Vagina (tissue), 2 donors: ENCODE measurements around the gene LRRC17. TPM values are rescaled to one million over a fixed set of nuclear protein-coding genes. Genes with fewer than 3 reads are reported as not detected.

Experiments
- DNase-seq, 2 donors: peaks; one replicate each; pipeline ENCODE4 v3.0.0-alpha.2; 2017; ENCODE audit errors: extremely low spot score in 2 of 2
- H3K27ac ChIP-seq: fragments of 200-600 bp; sonication (generic); one replicate; pipeline ENCODE4 v1.5.1; 2019
- H3K27me3 ChIP-seq: fragments of 200-600 bp; sonication (generic); one replicate; pipeline ENCODE4 v1.5.1; 2019
- H3K36me3 ChIP-seq, 2 donors: fragments of 200-600 bp; sonication (generic); one replicate each; pipeline ENCODE4 v1.5.1; 2017 to 2019
- H3K4me1 ChIP-seq: fragments of 200-600 bp; sonication (generic); one replicate; pipeline ENCODE4 v1.5.1; 2019
- H3K4me3 ChIP-seq, 2 donors: fragments of 200-600 bp; sonication (generic); 1 replicate in 1 of 2; 2 replicates in 1 of 2; pipeline ENCODE4 v1.5.1; 2016 to 2019
- H3K9me3 ChIP-seq: fragments of 200-600 bp; sonication (generic); one replicate; pipeline ENCODE4 v1.5.1; 2019
- POLR2A ChIP-seq, 2 donors: fragments of 450-650 bp; IDR thresholded peaks; one replicate each; pipeline ENCODE4 v1.6.1; 2017; ENCODE audit warnings: antibody characterized with exemption in 2 of 2, mild to moderate bottlenecking in 2 of 2, moderate library complexity in 2 of 2
- POLR2AphosphoS5 ChIP-seq, 2 donors: sonication (generic); formaldehyde crosslinking; IDR thresholded peaks; one replicate each; pipeline ENCODE4 v1.9.0; 2017; ENCODE audit warnings: antibody characterized with exemption in 2 of 2, mild to moderate bottlenecking in 2 of 2, low read depth in 1 of 2; ENCODE audit not compliant: insufficient read depth in 1 of 2
- intact Hi-C: fragments of 100-400 bp; cut with DNase I; formaldehyde crosslinking; loops from one replicate; pipeline ENCODE4 v1.15.1; 2023
- total RNA-seq: library from RNA; depleted of rRNA; stranded (reverse); fragments of >200 nt; gene quantifications from one replicate; pipeline ENCODE4 v1.2.3, GENCODE V29; 2016
- TF ChIP-seq, protein P1 (sequence below), 3 experiments: fragments of 450-650 bp in 2 of 3; fragments of 200-600 bp in 1 of 3; sonication (generic) in 1 of 3; IDR thresholded peaks; one replicate each; pipeline ENCODE4 v1.5.1; 2017 to 2019; ENCODE audit warnings: antibody characterized with exemption in 3 of 3, mild to moderate bottlenecking in 2 of 3, moderate library complexity in 2 of 3

Gene LRRC17
- total RNA-seq, 1 donor from 2014 or later: 2.9 TPM

DNA sequence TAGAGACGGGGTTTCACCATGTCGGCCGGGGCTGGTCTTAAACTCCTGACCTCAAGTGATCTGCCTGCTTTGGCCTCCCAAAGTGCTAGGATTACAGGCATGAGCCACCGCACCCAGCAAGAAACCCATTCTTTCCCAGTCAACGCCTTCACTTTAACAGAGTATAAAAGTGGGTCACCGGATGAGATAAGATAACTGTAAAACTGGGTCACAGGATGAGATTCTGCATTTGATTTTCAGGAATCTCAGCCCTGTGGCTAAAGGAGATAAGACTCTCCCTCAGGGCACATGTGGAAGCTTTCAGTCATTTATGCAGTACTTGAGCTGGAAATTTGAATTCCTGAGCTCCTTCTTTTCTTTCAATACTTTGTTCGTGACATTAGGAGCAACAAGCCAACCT, 70.8 kb downstream of the LRRC17 start:
- no peaks in the 10 kb centered on the region for H3K9me3 ChIP-seq
- H3K4me1 ChIP-seq: no peaks in the 10 kb centered on the region
- no peak overlapping the region for H3K4me3 ChIP-seq
- intact Hi-C loops: no loop called here
- no peaks in the 10 kb centered on the region for H3K27me3 ChIP-seq
- DNase-seq: no peak
- no peaks in the 10 kb centered on the region for H3K36me3 ChIP-seq
- no peak overlapping the region for H3K27ac ChIP-seq
- no peak for TF ChIP-seq POLR2A (IDR thresholded peaks at IDR 0.05)
- TF ChIP-seq, protein P1, sequence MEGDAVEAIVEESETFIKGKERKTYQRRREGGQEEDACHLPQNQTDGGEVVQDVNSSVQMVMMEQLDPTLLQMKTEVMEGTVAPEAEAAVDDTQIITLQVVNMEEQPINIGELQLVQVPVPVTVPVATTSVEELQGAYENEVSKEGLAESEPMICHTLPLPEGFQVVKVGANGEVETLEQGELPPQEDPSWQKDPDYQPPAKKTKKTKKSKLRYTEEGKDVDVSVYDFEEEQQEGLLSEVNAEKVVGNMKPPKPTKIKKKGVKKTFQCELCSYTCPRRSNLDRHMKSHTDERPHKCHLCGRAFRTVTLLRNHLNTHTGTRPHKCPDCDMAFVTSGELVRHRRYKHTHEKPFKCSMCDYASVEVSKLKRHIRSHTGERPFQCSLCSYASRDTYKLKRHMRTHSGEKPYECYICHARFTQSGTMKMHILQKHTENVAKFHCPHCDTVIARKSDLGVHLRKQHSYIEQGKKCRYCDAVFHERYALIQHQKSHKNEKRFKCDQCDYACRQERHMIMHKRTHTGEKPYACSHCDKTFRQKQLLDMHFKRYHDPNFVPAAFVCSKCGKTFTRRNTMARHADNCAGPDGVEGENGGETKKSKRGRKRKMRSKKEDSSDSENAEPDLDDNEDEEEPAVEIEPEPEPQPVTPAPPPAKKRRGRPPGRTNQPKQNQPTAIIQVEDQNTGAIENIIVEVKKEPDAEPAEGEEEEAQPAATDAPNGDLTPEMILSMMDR (IDR thresholded peaks at IDR 0.05): no peak
- TF ChIP-seq POLR2AphosphoS5 (IDR thresholded peaks at IDR 0.05; ENCODE audit: insufficient read depth in 1 of 2, low read depth in 1 of 2): no peak

DNA sequence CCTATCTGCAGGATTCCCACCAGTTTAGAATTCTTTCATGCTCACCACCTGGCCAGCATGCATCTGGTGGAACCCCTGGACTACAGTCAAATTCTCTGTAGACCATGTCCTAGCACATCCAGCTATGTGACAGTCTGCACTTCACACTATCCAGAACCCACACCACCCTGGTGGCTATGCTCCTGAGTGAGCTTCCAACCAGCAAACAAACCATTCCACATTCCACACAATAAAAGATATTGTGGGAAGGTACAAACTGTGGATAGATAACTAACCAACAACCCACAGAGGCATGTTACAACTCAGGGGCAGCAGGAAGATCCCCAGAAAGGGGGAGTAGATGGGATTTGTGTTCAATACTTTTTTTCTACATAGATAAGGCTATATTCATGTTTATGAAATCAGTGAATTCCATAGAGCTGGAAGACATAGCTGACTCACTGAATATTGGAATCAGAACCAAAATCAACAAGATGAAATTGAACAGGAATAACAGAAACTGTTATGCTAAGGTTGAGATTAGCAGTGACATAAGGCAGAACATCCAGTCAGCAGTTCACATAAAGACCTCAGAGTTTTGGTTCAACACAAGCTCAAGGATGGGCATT, 72.5 kb downstream of the LRRC17 start:
- H3K4me3 ChIP-seq: no peak overlapping the region
- no peaks in the 10 kb centered on the region for H3K27me3 ChIP-seq
- DNase-seq: no peak
- no peaks in the 10 kb centered on the region for H3K9me3 ChIP-seq
- no peak overlapping the region for H3K27ac ChIP-seq
- no peaks in the 10 kb centered on the region for H3K36me3 ChIP-seq
- intact Hi-C loops: no loop called here
- TF ChIP-seq POLR2AphosphoS5 (IDR thresholded peaks at IDR 0.05; ENCODE audit: insufficient read depth in 1 of 2, low read depth in 1 of 2): no peak
- no peak for TF ChIP-seq POLR2A (IDR thresholded peaks at IDR 0.05)
- TF ChIP-seq, protein P1 (IDR thresholded peaks at IDR 0.05): no peak
- no peaks in the 10 kb centered on the region for H3K4me1 ChIP-seq

DNA sequence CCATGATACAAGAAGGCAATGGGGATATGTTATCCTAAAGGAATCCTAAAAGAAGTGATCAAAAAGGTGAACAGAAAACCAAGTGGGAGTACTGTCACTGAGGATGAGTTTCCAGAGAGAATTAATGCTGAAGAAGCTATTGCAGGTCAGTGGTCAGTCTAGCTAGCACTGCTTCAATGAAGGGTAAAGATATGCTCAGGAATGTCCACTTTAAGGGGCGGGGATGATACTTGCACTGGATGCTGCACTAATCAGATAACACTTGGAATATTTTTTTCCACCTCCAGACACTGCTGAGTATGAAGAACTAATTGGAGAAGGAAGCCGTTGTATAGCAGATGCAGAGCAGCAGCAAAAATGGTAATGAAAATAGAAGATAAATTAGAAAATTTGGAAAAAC, 75.3 kb downstream of the LRRC17 start:
- peaks cover 3% of the 10 kb centered on the region for H3K27me3 ChIP-seq
- TF ChIP-seq POLR2A (IDR thresholded peaks at IDR 0.05) (no peak), POLR2AphosphoS5 (IDR thresholded peaks at IDR 0.05; ENCODE audit: insufficient read depth in 1 of 2, low read depth in 1 of 2) (no peak)
- TF ChIP-seq, protein P1 (IDR thresholded peaks at IDR 0.05): no peak
- H3K27ac ChIP-seq: no peak overlapping the region
- DNase-seq: no peak
- H3K36me3 ChIP-seq: no peaks in the 10 kb centered on the region
- intact Hi-C loops: no loop called here
- H3K9me3 ChIP-seq: no peaks in the 10 kb centered on the region
- H3K4me3 ChIP-seq: no peak overlapping the region
- peaks cover 24% of the 10 kb centered on the region for H3K4me1 ChIP-seq

GRCh38 chr7:102988631-102989560, 76.1 kb downstream of the LRRC17 start:
- Histone ChIP-seq H3K4me3 (no peak overlapping the region), H3K9me3 (no peaks in the 10 kb centered on the region), H3K4me1 (peaks cover 24% of the 10 kb centered on the region), H3K36me3 (no peaks in the 10 kb centered on the region), H3K27me3 (peaks cover 3% of the 10 kb centered on the region), H3K27ac (no peak overlapping the region)
- TF ChIP-seq POLR2AphosphoS5 (IDR thresholded peaks at IDR 0.05; ENCODE audit: insufficient read depth in 1 of 2, low read depth in 1 of 2) (no peak), POLR2A (IDR thresholded peaks at IDR 0.05) (no peak)
- TF ChIP-seq, protein P1 (IDR thresholded peaks at IDR 0.05): no peak
- no peak for DNase-seq
- intact Hi-C loops: no loop called here

GRCh38 chr7:102990642-102991041, 77.8 kb downstream of the LRRC17 start:
- Histone ChIP-seq H3K9me3 (no peaks in the 10 kb centered on the region), H3K27ac (no peak overlapping the region), H3K27me3 (peaks cover 3% of the 10 kb centered on the region), H3K36me3 (no peaks in the 10 kb centered on the region), H3K4me1 (peaks cover 24% of the 10 kb centered on the region), H3K4me3 (no peak overlapping the region)
- intact Hi-C loops: no loop called here
- DNase-seq: no peak
- TF ChIP-seq, protein P1 (IDR thresholded peaks at IDR 0.05): no peak
- TF ChIP-seq POLR2A (IDR thresholded peaks at IDR 0.05) (no peak), POLR2AphosphoS5 (IDR thresholded peaks at IDR 0.05; ENCODE audit: insufficient read depth in 1 of 2, low read depth in 1 of 2) (no peak)
